Measurements from ENCODE around the gene SFSWAP. TPM values are rescaled to one million over a fixed set of nuclear protein-coding genes. Genes with fewer than 3 reads are reported as not detected.

Gene SFSWAP
- total and polyA plus RNA-seq, 2 experiments from 2014 or later, result 16.3 to 17.6 TPM

GRCh38 chr12:131745706-131746105 is 34.8 kb downstream of the SFSWAP start:
- H3K27me3 ChIP-seq (replicated peaks; ENCODE audit: insufficient read depth), result no peaks in the 10 kb centered on the region
- 97 to 98% methylated on average over 7 of the region's 7 CpGs for WGBS, 2 experiments (ENCODE audit: low coverage in 1 of 2, low lambda C conversion rate in 2 of 2, missing lambda C conversion rate in 2 of 2)
- H2AFZ ChIP-seq, result no peak overlapping the region
- no peak overlapping the region for H3K27ac ChIP-seq
- TF ChIP-seq EZH2 (IDR thresholded peaks at IDR 0.05; ENCODE audit: insufficient read depth, poor library complexity, severe bottlenecking), result no peak
- TF ChIP-seq EZH2phosphoT487 (IDR thresholded peaks at IDR 0.05; ENCODE audit: insufficient read depth, low read depth), result no peak
- H3K4me2 ChIP-seq (ENCODE audit: unreplicated experiment), result no peak overlapping the region
- H3K9me2 ChIP-seq (ENCODE audit: insufficient read depth), result no peaks in the 10 kb centered on the region
- no peak for DNase-seq
- H3K4me3 ChIP-seq, result no peak overlapping the region
- H4K20me1 ChIP-seq (ENCODE audit: insufficient read depth), result no peaks in the 10 kb centered on the region
- H3K36me3 ChIP-seq (ENCODE audit: low read depth), result peaks cover 30% of the 10 kb centered on the region; the same call in 1 of the 2 replicates
- no peaks in the 10 kb centered on the region for H3K9me3 ChIP-seq (ENCODE audit: low read depth)
- H3K79me2 ChIP-seq (ENCODE audit: insufficient read depth), result peaks cover 36% of the 10 kb centered on the region
- H3F3A ChIP-seq (ENCODE audit: insufficient read depth), result no peaks in the 10 kb centered on the region
- H3K4me1 ChIP-seq (ENCODE audit: insufficient read depth), result no peaks in the 10 kb centered on the region
- no peak overlapping the region for H3K9ac ChIP-seq
- in situ Hi-C loops (cut with MboI), result no loop called here

DNA sequence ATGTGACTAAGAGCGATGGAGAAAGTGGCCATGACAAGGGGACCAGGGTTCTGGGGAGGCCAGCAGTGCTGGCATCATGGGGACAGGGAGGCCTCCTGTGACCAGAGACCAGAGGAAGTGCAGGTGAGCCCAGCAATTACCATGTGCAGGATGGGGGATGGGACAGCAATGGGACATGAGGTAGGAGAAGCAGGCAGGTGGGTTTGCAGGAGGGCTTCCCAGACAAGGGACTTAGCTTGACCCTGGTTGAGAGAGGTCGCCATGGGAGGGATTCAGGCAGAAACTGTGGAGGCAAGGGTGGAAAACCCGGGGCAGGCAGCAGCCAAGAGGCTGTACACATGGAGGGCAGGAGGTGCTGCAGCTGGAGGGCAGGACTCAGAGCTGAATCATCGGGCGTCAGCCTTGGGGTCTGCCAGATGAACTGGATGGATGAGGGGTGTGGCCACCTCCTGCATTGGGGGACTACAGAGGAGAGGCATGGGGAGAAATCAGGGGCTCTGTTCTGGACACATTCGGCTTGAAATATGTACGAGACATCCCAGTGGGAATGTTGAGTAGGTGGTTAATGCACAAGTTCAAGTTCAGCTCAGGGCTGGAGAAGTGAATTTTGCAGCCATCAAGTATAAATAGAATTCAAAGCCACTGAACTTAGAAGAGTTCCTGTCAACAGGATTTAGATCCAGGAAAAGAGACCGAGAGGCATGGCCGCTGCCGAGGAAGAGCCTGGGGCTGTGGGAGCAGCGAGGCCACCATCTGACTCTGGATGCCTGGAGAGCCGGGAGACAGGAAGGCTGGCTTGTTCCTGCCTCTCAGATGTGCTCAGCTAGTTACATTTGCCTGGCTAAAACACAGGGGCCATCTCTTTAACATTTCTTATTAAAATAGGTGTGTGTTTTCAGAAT is 36.6 kb downstream of the SFSWAP start:
- TF ChIP-seq EZH2 (IDR thresholded peaks at IDR 0.05; ENCODE audit: insufficient read depth, poor library complexity, severe bottlenecking), result no peak
- no peak for TF ChIP-seq EZH2phosphoT487 (IDR thresholded peaks at IDR 0.05; ENCODE audit: insufficient read depth, low read depth)
- peaks cover 44% of the 10 kb centered on the region for H3K79me2 ChIP-seq (ENCODE audit: insufficient read depth)
- peaks cover 24% of the 10 kb centered on the region; the same call in 1 of the 2 replicates for H3K36me3 ChIP-seq (ENCODE audit: low read depth)
- no peaks in the 10 kb centered on the region for H3F3A ChIP-seq (ENCODE audit: insufficient read depth)
- H3K27me3 ChIP-seq (replicated peaks; ENCODE audit: insufficient read depth), result no peaks in the 10 kb centered on the region
- no peak overlapping the region for H2AFZ ChIP-seq
- H4K20me1 ChIP-seq (ENCODE audit: insufficient read depth), result no peaks in the 10 kb centered on the region
- 81% methylated on average over 12 of the region's 12 CpGs for WGBS, 2 experiments (ENCODE audit: low coverage in 1 of 2, low lambda C conversion rate in 2 of 2, missing lambda C conversion rate in 2 of 2)
- H3K9me3 ChIP-seq (ENCODE audit: low read depth), result no peaks in the 10 kb centered on the region
- in situ Hi-C loops (cut with MboI), result no loop called here
- H3K9ac ChIP-seq, result no peak overlapping the region
- no peak overlapping the region for H3K27ac ChIP-seq
- H3K4me2 ChIP-seq (ENCODE audit: unreplicated experiment), result no peak overlapping the region
- H3K9me2 ChIP-seq (ENCODE audit: insufficient read depth), result no peaks in the 10 kb centered on the region
- H3K4me1 ChIP-seq (ENCODE audit: insufficient read depth), result no peaks in the 10 kb centered on the region
- no peak overlapping the region for H3K4me3 ChIP-seq
- DNase-seq, result peak; percentile 26

DNA sequence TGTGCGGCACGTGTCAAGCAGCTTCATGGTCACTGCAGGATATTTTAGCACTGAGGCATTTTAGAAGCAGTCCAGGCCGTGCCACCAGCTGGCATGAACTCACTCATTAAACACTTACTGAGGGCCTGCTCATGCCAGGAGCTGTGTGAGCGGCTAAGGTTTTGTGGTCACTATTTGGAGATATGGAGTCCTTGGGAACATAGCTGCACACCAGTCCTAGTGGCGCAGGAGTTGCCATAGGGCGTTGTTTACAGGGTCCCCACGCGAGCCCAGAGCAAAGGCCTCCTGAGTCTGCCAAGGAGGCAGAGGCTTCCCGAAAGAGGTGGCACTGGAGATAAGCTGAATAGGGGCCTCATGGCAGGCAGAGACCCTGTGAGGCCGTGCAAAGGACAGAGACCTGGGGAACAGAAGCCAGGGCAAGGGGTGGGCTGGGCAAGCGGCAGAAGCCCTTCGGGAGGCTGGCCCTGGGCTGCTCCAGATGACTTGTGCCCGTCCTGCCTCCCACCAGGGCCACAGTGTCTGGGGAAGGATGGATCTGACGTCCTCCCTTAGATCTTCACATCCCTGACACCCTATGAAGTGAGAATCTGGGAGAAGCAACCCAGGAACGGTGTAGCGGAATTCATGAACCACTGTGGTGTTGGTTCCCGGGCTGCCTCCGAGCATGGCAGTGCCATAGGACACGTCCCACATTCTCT is 38.9 kb downstream of the SFSWAP start:
- no peak for DNase-seq
- Histone ChIP-seq H3K4me3 (no peak overlapping the region), H3K9ac (no peak overlapping the region), H3K27ac (no peak overlapping the region), H3K9me3 (ENCODE audit: low read depth) (no peaks in the 10 kb centered on the region), H3K4me1 (ENCODE audit: insufficient read depth) (no peaks in the 10 kb centered on the region), H3K9me2 (ENCODE audit: insufficient read depth) (no peaks in the 10 kb centered on the region), H3K4me2 (ENCODE audit: unreplicated experiment) (no peak overlapping the region), H2AFZ (no peak overlapping the region), H3K36me3 (ENCODE audit: low read depth) (peaks cover 19% of the 10 kb centered on the region), H3K79me2 (ENCODE audit: insufficient read depth) (peaks cover 48% of the 10 kb centered on the region), H3F3A (ENCODE audit: insufficient read depth) (no peaks in the 10 kb centered on the region), H4K20me1 (ENCODE audit: insufficient read depth) (no peaks in the 10 kb centered on the region), H3K27me3 (replicated peaks; ENCODE audit: insufficient read depth) (no peaks in the 10 kb centered on the region)
- in situ Hi-C loops (cut with MboI), result no loop called here
- TF ChIP-seq EZH2phosphoT487 (IDR thresholded peaks at IDR 0.05; ENCODE audit: insufficient read depth, low read depth), result no peak
- TF ChIP-seq EZH2 (IDR thresholded peaks at IDR 0.05; ENCODE audit: insufficient read depth, poor library complexity, severe bottlenecking), result no peak
- 95 to 96% methylated on average over 17 to 19 of the region's 19 CpGs for WGBS, 2 experiments (ENCODE audit: low coverage in 1 of 2, low lambda C conversion rate in 2 of 2, missing lambda C conversion rate in 2 of 2)

DNA sequence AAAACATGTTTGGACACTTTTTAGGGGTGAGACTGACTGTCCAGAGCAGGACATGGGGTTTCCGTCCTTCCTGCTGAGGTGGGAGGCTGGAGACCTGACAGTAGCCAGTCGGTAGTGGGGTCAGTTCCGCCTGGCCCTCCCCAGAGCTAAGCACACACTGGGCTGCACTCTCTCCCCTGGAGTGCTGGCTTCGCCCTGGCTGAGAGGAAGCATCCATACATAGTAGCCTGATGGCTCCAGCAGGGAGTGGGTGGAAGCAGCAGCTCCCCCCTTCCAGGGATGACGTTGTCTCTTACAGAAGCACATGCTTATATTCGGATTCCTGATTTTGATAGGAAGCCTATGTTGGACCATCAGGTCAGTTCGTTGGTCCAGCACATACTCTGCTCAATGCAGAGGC is 40.4 kb downstream of the SFSWAP start:
- Histone ChIP-seq H3K27ac (no peak overlapping the region), H3K9ac (no peak overlapping the region), H4K20me1 (ENCODE audit: insufficient read depth) (no peaks in the 10 kb centered on the region), H3K4me3 (no peak overlapping the region), H3K79me2 (ENCODE audit: insufficient read depth) (peaks cover 41% of the 10 kb centered on the region), H3K4me2 (ENCODE audit: unreplicated experiment) (no peak overlapping the region), H3K27me3 (replicated peaks; ENCODE audit: insufficient read depth) (no peaks in the 10 kb centered on the region), H3K4me1 (ENCODE audit: insufficient read depth) (no peaks in the 10 kb centered on the region), H2AFZ (no peak overlapping the region), H3K36me3 (ENCODE audit: low read depth) (peaks cover 27% of the 10 kb centered on the region), H3K9me3 (ENCODE audit: low read depth) (no peaks in the 10 kb centered on the region), H3F3A (ENCODE audit: insufficient read depth) (no peaks in the 10 kb centered on the region), H3K9me2 (ENCODE audit: insufficient read depth) (no peaks in the 10 kb centered on the region)
- no peak for DNase-seq
- WGBS, 2 experiments (ENCODE audit: low coverage in 1 of 2, low lambda C conversion rate in 2 of 2, missing lambda C conversion rate in 2 of 2), result 96 to 97% methylated on average over 6 to 7 of the region's 7 CpGs
- in situ Hi-C loops (cut with MboI), result no loop called here
- no peak for TF ChIP-seq EZH2phosphoT487 (IDR thresholded peaks at IDR 0.05; ENCODE audit: insufficient read depth, low read depth)
- TF ChIP-seq EZH2 (IDR thresholded peaks at IDR 0.05; ENCODE audit: insufficient read depth, poor library complexity, severe bottlenecking), result no peak

Data from GM23248 (cell line).